ENCODE data around the gene LILRA6.
"Not testable (repeated sequence)": the region's sequence is repeated elsewhere in the genome, so short reads cannot be mapped to it uniquely, and the experiment has no call there.

DNA sequence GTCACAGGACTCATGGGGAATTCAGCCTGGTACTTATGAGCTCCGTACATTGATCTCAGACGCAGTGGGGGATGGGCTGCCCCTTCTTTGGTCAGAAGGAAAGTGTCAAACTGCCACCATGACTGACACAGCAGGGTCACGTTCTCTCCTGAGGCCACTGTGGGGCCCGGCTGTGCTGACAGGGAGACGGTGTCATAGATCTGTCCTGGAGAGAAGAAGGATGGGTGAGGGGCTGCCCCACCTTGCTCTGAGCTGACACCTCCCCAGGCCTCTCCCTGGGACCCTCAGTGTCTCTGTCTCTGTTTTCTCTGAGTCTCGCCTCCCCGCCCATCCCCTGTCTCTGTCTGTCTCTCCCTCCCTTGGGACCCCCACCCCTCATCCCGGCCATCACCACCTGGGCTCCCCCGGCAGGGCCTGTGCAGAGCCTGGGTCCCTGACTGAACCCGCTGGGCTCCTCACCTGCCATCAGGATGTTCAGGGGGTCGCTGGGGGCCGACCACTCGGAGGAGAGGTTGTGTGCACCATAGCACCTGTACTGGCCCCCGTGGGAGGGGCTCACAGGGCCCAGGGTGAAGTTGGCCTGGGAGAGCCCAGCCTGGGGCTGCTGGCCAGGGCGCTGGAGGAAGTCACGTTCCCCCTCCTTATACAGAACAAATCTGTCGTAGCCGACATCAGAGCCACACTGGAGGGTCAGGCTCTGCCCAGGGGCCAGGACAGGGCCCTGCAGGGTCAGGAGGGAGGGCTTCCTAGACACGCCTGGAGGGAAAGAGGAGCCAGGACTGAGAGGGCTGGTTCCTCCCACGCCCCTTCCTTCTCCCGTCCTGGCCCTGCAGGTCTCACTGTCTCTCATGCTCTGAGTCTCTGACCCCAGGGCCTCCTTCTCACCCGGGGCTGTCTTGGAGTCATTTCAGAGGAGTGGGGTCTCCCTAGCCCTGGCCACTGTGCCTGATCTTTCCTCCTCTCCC, 1.9 kb downstream of the LILRA6 start:
- TF ChIP-seq, protein P1, sequence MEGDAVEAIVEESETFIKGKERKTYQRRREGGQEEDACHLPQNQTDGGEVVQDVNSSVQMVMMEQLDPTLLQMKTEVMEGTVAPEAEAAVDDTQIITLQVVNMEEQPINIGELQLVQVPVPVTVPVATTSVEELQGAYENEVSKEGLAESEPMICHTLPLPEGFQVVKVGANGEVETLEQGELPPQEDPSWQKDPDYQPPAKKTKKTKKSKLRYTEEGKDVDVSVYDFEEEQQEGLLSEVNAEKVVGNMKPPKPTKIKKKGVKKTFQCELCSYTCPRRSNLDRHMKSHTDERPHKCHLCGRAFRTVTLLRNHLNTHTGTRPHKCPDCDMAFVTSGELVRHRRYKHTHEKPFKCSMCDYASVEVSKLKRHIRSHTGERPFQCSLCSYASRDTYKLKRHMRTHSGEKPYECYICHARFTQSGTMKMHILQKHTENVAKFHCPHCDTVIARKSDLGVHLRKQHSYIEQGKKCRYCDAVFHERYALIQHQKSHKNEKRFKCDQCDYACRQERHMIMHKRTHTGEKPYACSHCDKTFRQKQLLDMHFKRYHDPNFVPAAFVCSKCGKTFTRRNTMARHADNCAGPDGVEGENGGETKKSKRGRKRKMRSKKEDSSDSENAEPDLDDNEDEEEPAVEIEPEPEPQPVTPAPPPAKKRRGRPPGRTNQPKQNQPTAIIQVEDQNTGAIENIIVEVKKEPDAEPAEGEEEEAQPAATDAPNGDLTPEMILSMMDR (IDR thresholded peaks at IDR 0.05; ENCODE audit: insufficient read depth, low read depth, low read length): not testable (repeated sequence)
- not testable (repeated sequence) for TF ChIP-seq EZH2 (IDR thresholded peaks at IDR 0.05; ENCODE audit: insufficient read depth, low read length)

All from astrocyte (in vitro differentiated cells and primary cell).